ENCODE results near the gene SLC16A3.

DNA sequence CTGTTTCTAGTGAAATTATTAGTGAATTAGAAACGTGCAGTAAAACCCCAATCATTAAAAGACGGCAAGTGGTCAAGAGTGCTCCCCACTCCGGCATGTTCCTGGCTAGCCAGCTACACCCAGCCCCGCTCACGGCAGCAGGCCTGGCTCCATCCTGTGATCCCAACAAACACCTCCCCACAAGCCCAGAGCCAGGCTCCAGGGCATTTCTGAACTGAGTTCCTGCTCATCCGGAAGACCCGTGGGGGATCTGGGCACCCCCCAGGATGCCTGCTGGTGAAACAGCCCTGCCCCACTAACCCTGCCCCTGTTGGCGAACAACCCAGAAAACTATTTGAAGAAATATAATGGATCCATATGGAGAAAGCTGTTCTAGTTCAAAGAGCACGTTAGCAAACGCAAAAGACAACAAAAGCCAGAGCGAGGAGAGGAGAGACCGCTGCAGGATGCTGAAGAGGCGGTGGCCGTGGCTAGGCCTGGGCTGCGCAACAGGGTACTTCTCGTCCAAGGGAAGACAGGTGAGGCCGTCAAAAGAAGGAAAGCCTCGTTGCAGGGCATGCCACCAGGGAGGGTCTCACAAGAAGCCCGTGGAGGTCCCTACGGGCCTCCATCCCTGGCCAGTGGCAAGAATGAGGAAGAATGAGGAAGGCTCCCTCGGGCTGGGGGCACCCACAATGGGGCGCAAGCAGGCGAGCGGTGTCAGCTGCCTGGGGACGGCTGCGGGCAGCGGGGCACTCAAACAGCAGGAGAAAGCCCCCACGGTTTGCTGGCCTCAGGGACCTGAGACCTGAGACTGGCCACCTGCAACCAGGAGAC lies 19.2 kb downstream of the SLC16A3 start:
- TF ChIP-seq, protein P1, sequence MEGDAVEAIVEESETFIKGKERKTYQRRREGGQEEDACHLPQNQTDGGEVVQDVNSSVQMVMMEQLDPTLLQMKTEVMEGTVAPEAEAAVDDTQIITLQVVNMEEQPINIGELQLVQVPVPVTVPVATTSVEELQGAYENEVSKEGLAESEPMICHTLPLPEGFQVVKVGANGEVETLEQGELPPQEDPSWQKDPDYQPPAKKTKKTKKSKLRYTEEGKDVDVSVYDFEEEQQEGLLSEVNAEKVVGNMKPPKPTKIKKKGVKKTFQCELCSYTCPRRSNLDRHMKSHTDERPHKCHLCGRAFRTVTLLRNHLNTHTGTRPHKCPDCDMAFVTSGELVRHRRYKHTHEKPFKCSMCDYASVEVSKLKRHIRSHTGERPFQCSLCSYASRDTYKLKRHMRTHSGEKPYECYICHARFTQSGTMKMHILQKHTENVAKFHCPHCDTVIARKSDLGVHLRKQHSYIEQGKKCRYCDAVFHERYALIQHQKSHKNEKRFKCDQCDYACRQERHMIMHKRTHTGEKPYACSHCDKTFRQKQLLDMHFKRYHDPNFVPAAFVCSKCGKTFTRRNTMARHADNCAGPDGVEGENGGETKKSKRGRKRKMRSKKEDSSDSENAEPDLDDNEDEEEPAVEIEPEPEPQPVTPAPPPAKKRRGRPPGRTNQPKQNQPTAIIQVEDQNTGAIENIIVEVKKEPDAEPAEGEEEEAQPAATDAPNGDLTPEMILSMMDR (IDR thresholded peaks at IDR 0.05) = no peak
- TF ChIP-seq POLR2A (IDR thresholded peaks at IDR 0.05) = no peak
